H1 (cell line): ENCODE results near the gene GLI1.

Experiments
- CBX5 ChIP-seq: fragments of 300-800, 300-1000 bp; sonication (generic); IDR thresholded peaks from 2 replicates; pipeline ENCODE4 v1.7.1; 2016; ENCODE audit warnings: antibody characterized with exemption, low read length, low read depth
- CHD2 ChIP-seq: IDR thresholded peaks from 2 replicates; pipeline ENCODE4 v1.6.1; 2012; ENCODE audit warnings: low read length, improper control_type of control experiment
- CTBP2 ChIP-seq: IDR thresholded peaks from 2 replicates; pipeline ENCODE4 v1.7.0; 2011; ENCODE audit warnings: borderline replicate concordance, mild to moderate bottlenecking, moderate library complexity, mixed read lengths, low read length; ENCODE audit not compliant: insufficient read depth, insufficient read length
- EZH2 ChIP-seq: fragments of 200-600 bp; sonication (generic); IDR thresholded peaks from 2 replicates; pipeline ENCODE4 v1.7.1; 2012; ENCODE audit warnings: low read depth, mild to moderate bottlenecking, moderate library complexity, low read length, inconsistent platforms; ENCODE audit not compliant: severe bottlenecking
- KDM4A ChIP-seq: IDR thresholded peaks from one replicate; pipeline ENCODE4 v1.7.1; 2012; ENCODE audit warnings: low read depth, mild to moderate bottlenecking, moderate library complexity, low read length, inconsistent platforms; ENCODE audit not compliant: severe bottlenecking
- MAFK ChIP-seq: IDR thresholded peaks from 2 replicates; pipeline ENCODE4 v1.6.1; 2012; ENCODE audit warnings: low read depth, mild to moderate bottlenecking, improper control_type of control experiment, low read length
- POLR2A ChIP-seq, 2 experiments: IDR thresholded peaks; 1 replicate in 1 of 2; 2 replicates in 1 of 2; pipeline ENCODE4 v1.6.1; 2011; ENCODE audit warnings: low read depth in 2 of 2, low read length in 2 of 2, mild to moderate bottlenecking in 2 of 2; ENCODE audit errors: control extremely low read depth in 1 of 2
- RAD21 ChIP-seq, 2 experiments: IDR thresholded peaks in 1 of 2; conservative IDR thresholded peaks in 1 of 2; 2 replicates each; pipeline ENCODE4 v1.6.1; 2011; ENCODE audit warnings: low read depth in 2 of 2, low read length in 2 of 2, improper control_type of control experiment in 1 of 2, inconsistent platforms in 1 of 2, mild to moderate bottlenecking in 1 of 2, moderate library complexity in 1 of 2
- SUZ12 ChIP-seq: fragments of 200-600 bp; sonication (generic); IDR thresholded peaks from 2 replicates; pipeline ENCODE4 v1.6.1; 2012; ENCODE audit warnings: mild to moderate bottlenecking, inconsistent platforms, low read length, moderate library complexity, mixed read lengths
- TF ChIP-seq, protein P1 (sequence below), 3 experiments: IDR thresholded peaks; 1 replicate in 2 of 3; 2 replicates in 1 of 3; pipeline versions ENCODE4 v1.5.1 to v1.6.1; 2011; ENCODE audit warnings: low read length in 3 of 3, mild to moderate bottlenecking in 3 of 3, inconsistent platforms in 2 of 3, low read depth in 1 of 3, moderate library complexity in 1 of 3; ENCODE audit not compliant: insufficient read depth in 1 of 3; ENCODE audit errors: control extremely low read depth in 1 of 3

DNA sequence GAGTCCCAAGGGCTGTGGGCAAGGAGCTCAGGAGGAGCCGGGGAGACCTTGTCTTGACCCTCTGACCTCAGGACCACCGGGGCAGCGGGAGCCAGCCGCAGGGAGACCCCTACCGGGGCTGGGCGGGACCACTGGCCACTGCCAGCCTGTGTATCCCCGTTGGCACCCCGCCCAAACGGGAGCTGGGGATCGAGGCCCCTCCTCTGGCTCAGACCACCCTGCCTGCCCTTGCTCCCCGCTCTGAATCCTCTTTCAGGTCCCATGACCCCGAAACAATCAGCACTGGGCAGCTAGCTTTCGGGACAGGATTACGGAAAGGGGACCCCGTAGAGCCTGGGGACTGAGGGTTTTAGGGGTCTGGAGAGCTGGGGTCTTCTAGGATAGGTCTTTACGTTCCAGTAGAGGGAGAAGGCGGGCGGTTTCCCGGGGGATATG, 1.3 kb downstream of the GLI1 start:
- no peak for TF ChIP-seq MAFK
- TF ChIP-seq, protein P1, sequence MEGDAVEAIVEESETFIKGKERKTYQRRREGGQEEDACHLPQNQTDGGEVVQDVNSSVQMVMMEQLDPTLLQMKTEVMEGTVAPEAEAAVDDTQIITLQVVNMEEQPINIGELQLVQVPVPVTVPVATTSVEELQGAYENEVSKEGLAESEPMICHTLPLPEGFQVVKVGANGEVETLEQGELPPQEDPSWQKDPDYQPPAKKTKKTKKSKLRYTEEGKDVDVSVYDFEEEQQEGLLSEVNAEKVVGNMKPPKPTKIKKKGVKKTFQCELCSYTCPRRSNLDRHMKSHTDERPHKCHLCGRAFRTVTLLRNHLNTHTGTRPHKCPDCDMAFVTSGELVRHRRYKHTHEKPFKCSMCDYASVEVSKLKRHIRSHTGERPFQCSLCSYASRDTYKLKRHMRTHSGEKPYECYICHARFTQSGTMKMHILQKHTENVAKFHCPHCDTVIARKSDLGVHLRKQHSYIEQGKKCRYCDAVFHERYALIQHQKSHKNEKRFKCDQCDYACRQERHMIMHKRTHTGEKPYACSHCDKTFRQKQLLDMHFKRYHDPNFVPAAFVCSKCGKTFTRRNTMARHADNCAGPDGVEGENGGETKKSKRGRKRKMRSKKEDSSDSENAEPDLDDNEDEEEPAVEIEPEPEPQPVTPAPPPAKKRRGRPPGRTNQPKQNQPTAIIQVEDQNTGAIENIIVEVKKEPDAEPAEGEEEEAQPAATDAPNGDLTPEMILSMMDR (IDR thresholded peaks at IDR 0.05; ENCODE audit: control extremely low read depth in 1 of 3, insufficient read depth in 1 of 3, low read depth in 1 of 3, low read length in 3 of 3) = peak in 1 of 3 experiments; percentile 37; a peak in 2 of 4 replicates
- no peak for TF ChIP-seq CHD2
- no peak for TF ChIP-seq RAD21 (IDR thresholded peaks at IDR 0.05 in 1 of 2, conservative IDR thresholded peaks at IDR 0.05 in 1 of 2; ENCODE audit: low read depth in 2 of 2, low read length in 2 of 2)
- no peak for TF ChIP-seq EZH2
- no peak for TF ChIP-seq CBX5
- TF ChIP-seq SUZ12 = no peak
- TF ChIP-seq POLR2A (IDR thresholded peaks at IDR 0.05; ENCODE audit: control extremely low read depth in 1 of 2, low read depth in 2 of 2, low read length in 2 of 2) = peak in 1 of 2 experiments; percentile 66; a peak in 2 of 3 replicates
- TF ChIP-seq CTBP2 = no peak
- no peak for TF ChIP-seq KDM4A
